Superior temporal gyrus (tissue), 1 donor: ENCODE measurements around the gene PLXNA4.
"Not testable (repeated sequence)": the region's sequence is repeated elsewhere in the genome, so short reads cannot be mapped to it uniquely, and the experiment has no call there.

ENCODE experiments used
- DNase-seq: peaks from one replicate; pipeline ENCODE4 v3.0.0-alpha.2; 2016; ENCODE audit errors: extremely low spot score

The PLXNA4 gene

DNA sequence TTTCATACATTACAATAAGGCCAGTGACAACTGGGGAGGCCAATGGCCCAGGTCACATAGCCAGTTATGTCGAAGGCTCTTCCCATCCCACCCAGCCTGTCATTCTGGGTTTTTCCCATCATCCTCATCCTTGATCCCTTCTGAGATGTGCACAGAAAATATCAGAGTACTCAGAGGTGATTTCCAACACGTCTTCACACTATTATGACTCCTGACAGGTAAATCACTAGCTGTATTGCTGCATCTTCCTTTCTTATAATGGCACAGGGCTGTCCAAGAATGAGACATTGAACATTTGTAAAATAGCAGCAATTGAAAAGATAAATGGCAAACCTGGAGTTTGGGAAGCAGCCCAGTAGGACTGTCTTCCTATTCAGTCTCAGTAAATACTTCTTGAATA is 159.9 kb downstream of the PLXNA4 start:
- no peak for DNase-seq

DNA sequence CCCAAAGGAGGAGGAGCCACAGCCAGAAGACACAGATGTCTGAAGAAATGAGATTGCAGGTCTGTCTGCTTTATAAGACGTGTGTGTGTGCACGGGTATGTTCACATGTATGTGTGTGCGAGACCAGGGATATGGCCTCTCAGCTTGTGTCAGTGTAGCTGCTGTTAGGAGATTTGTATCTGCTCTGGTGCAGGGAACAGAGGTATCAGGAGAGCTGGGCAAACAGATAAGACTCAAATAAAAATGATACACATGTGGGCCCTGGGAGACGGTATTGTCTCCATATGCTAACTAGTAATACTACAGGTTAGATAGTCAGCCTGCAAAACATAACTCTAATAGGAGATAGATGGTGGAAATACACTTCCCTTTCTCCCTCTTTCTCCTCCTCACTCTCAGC is 161.0 kb downstream of the PLXNA4 start:
- no peak for DNase-seq

DNA sequence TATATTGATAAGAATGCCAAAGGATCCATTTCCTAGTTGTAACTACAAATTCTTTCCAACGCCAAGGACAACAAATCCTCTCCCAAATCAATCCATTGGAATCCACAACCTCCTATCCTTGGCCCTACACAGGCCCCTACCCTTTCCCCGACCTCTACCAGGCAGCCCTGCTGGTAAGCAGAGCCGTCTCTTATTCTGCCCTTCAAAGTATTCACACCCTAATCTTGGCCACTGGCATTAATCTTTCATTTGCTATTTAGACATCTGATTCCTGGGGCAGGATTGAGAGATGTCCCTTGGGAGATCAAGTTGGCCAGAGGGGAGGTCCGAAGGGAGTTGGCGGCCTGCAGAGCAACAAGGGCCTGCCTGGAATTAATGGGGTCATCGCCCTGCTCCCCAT is 161.4 kb downstream of the PLXNA4 start:
- no peak for DNase-seq

DNA sequence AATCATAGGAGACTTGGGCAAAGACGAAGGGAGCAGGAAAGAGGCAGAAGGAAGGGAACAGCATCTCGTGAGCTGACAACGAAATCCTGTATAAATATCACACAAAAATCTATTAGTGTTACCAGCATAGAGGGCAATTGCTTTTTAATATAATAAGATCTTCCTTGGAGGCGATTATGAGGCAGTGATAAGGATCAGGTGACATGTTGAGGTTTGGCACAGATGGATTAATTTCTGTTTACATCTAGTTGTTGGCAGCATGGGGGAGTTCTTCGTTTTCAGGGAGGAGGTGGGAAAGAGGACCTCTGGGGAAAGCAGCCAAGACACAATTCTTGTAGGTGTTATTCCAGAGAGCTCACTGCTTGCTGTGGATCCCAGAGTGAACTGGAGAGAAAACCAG is 163.8 kb downstream of the PLXNA4 start:
- no peak for DNase-seq

DNA sequence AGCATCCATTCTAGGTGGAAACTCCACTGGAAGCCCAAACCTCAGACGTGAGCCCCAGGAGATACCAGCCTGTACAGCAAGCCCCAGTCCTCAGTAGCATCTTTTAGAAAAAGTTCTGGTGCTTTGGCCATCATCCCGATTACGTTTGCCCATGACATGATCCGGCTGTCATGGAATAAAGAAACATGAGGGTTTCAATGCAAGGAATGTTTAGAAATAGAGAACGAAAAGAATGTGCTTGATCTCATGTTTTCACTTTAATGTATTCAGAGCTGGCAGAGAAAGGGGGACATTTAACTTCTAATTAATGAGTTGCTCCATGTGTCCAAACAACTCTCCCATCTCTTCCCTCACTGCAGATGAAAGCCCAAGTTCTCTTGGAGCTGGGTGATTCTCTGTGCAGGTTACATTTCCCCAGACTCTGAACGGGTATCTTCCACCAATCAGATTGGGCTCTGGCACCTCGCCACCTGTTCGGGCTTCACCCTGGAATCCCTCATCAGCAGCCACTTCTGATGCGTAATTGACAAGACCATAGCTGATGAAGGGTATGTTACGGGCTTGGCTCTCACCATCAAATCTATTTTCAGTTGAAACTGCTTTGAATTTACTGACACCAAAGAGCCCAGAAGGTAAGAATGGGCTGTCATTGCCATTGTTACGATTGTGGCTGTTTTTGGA is 165.3 kb downstream of the PLXNA4 start:
- no peak for DNase-seq

DNA sequence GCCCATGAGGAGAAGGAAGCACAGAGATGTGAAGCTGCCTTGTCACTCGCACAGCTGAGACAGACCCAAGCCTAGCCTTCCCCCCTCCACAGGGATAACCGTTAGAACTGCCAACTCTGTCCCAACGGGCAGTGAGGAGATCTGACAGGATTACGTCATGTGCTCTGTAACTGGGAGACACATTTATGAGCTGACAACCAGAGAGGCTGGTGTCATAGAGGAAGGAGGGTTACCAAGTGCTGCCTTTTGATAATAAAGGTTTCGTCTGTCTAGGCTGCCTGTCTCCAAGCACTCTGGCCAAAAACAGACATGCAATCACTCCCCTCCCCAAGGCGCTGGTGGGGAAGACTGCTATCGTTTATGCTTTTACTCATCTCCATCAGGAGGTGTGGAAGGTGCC is 165.9 kb downstream of the PLXNA4 start:
- no peak for DNase-seq

DNA sequence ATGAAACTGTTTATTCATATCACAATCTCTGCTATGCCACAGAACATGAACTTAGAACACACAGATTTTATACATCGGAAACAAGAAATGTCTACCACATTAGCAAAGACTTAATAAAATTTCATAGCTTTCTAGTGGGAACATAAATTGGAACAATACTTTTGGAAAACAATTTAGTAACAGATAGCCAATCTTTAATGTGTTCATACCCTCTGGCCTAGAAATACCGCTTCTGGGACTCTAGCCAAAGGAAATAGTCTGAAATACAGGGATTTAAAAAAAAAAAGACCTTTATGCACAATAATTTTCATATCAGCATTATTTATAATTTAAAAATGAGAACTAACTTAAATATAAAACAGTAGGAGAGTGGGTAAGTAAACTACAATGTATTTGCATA is 168.5 kb downstream of the PLXNA4 start:
- no peak for DNase-seq

DNA sequence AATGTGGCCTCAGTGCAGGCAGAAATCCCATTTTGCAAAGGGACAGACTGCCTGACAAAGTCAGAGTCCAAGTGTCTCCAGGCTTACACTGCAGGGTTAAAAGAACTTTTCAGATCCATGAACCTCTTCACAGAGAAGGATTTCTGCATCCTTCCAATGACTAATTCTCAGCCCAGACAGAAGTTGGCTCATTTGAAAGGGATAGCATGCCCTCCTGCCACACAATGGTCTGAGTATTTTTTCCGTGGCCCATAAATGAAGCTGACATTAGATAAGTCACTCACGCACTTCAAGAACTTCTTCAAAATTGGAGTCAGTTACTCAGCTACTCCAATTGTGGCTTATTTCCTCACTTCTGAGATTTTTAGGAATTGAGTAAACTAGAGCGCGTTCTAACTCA is 170.2 kb downstream of the PLXNA4 start:
- no peak for DNase-seq

DNA sequence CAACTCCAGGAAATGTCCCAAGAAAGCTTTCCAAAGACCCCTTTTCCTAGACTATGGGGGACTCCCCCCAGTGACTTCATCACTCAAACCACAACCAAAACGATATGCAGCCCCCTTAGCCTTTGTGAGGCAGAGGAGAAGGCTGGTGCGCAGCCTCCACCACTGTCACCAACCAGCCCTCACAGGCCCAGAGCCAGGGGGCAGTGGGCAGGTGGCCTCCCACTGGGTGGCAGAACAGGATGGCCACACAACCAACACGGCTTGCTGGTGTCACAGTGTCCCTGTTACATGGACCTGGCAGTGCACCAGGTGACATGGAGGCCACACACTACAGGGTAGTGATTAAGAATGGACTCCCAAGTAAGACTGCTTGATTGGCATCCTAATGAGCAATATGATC is 172.0 kb downstream of the PLXNA4 start:
- DNase-seq: no peak

DNA sequence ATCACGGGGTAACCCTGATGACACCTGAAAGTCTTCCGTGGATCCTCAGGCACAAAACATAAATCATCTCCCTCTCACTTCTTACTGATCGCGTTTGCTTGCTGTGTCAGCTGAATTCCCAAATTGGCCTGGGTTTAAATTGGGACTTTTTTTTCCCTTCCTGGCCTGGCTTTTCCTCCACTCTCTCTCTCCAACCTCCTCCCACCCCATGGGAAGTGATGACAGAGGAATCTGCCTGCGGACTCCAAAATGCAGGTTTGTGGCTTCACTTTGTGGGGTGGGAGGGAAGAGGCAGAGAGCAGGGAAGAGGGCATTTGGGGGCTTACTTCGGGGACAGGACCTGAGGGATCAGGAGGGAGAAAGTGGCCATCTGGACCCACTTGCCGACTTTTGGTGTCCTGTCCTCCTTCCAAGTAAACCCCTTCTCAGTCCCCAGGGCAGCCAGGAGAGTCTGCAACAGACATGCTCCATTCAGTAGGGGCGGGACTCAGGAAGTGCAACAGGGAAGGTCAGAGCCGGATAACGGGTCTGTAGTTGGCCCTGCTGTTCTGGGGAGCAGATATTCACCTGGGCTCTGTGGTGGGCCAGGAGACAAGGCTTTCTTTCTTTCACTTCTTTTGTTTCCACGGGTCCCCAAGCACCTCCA is 172.7 kb downstream of the PLXNA4 start:
- DNase-seq: no peak

DNA sequence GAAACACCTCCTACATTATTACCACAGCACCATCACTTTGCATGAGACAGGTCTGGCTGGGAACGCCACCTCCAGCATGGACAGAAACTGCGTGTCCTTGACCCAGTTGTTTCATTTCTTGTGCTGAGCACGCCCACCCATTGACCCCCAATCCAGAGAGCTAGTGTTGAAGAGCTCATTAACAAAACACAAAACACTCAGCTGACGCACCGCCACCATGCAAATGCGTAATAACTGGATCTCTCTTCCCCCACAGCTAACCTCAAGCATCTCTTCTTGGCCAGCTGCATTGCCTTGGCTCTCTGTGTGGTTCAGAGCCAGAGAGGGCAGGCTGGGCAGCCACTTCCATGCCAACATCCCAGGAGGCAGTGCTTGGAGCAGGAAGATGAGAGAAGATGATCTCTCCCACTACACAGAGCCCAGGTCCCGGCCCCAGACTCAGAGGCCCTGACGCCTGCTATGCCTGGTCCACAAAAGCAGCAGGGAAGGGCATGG is 173.5 kb downstream of the PLXNA4 start:
- DNase-seq: no peak

DNA sequence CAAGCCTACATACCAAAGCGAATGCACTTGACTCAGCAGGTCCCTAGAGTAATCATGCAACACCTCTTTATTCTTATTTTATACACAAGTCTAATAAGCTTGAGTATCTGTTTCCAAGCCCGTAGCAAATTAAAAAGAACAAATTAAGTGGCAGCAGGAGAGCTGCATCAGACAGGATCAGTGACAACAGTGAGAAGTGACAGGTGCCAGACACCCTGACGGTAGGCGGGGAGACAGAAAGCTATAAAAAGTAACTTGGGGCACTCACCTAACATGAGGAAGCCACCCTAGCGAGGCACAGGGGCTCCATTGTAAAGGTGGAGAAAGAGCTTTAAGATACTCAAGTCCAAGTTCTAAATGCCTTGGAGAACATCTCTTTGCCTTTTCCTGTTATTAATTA is 174.2 kb downstream of the PLXNA4 start:
- no peak for DNase-seq

DNA sequence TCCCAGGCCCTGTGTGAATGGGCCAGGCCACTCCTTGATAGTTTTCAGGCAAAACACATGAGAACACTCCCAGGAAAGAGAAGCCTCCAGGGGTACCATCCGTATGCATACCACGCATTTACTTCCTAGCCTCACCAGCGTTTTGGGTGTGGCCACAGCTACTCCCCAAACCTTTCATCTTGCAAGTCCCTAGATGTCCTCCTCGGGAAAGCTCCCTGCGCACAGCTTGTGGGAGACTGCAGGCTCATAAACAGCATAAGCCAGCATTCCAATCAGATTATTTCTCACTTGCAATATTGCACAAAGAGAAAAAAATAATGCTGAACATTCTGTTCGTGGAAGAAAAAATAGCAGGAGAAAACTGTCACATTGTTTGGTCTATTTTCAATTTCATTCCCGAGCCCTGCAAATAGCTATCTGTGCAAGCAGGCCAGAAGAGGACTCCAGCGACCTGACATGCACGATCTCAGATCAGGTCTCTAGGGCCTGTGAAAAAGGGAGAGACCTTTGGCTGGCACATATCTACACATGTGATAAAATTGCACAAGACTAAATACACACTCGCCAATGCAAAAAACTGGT is 175.6 kb downstream of the PLXNA4 start:
- DNase-seq: peak; percentile 62

DNA sequence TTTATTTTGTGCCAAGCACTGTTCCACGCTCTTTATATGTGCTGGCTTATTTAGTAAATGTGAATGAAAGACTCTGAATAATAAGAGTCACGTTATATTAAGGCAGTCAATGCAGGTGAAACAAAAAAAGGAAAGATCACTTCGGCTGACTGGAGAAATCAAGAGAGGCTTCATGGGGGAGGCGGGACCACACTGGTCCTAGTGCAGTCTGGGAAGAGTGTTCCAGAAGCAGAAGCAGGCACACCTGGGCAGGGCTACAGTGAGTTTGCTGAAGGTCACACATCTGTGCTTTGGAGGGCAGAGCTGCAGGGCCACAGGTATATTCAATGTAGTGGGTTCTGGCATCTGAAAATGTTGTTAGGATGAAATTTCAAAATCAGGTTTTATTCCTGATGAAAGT is 176.9 kb downstream of the PLXNA4 start:
- no peak for DNase-seq

DNA sequence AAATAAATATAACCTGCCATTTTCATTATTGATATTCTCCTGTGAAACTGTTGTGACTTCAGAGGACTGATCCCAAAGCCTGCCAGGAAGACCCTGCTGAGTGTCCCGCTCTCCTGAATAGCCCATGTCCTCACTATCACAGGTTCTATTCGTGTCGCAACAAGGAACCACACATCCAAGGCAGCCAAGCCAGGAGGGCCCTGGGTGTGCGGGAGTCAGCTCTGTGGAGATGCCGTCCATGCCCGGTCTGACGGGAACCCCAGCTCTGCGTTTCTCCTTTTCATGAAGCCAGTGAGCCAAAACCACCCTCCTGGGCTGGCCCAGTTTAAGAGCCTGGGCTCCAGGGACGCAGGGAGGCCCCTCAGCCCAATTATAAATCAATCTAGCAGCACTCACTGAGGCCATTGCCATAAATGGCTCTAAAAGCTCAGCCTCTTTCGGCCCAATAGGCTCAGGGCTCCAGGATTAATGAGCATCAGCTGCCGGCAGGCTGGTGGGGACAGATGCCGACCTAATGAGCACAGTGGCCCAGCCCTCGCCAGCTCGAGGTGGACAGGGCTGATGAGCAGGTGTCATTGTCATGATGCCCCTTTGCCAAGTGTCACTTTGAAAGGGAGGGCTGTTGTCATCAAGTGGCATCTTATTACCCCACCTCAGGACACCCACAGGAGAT is 177.9 kb downstream of the PLXNA4 start:
- no peak for DNase-seq

DNA sequence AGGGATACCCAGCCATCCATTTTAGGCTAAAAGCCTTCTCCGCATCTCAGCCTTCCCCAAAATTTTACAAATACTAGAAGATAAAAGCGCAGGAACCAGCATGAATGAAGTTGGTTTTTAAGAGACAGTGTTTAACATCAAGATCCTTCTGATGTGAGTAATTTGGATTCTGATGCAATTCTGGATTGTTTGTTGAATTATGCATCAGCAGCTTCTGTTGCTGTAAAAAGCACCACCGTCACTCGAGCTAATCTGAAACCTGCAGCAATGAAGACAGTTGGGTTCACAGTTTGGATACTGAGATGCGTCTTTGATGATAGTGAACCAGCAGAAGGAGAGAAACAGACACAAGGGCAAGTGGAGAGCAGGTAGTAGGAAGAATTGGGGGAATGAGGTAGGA is 179.2 kb downstream of the PLXNA4 start:
- no peak for DNase-seq

DNA sequence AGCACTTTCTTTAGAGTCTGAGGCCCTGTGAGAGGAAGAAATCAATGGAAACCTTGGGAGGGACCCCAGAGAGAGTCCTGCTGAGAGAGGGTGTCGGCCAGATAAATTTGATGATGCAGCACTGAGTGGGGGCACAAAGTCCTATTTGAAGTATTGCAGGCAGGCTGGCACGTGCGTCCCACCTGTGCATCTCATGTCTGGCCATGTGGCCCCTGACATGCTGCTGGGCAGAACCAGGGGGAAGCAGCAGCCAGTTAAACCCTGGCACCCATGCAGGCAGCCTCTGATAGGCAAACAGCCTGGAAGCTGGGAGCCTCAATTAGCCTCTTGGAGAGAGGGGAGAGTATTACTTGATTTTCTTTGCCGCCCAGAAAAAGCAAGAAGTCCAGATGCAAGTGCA is 180.9 kb downstream of the PLXNA4 start:
- no peak for DNase-seq

DNA sequence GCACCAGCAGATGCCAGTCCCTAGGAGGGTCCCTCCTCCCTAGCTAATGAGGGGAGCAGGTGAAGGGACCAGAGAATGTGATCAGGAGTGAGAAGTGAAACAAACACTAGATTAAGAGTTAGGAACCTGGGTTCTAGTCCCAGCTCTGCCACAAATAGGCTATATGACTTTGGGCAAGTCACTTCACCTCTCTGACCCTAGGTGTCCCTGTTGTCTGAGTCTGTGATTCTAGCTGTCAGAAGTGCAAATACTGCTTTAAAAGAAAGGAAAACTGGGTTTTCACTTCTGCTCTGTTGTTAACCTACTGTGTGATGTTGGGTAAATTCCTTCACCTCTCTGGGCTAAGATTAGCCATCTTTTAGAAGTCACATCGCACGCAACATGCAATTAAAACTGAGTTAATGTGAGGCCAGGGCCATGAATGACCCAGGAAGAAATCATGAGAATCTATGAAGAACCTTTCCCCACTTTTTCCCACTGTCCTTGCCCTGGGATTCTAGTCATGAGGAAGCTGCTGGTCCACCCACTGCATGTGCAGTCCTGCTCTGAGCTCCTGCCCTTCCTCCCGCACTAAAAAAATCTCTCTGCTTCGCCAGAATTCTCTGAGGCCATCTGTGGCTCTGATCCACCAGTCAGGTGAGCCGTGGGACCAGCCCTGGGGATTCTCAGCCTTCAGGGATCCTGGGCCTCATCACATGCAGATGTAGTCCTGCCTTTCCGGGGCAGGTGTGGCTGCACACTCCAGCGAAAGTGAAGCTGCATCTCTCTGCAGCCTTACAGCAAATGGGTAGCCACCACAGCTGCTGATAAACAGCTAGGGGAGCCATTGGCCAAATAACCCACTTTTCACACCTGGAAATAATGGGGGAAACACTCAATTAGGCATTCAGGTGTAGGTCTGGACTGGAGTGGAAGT is 181.7 kb downstream of the PLXNA4 start:
- DNase-seq: no peak

DNA sequence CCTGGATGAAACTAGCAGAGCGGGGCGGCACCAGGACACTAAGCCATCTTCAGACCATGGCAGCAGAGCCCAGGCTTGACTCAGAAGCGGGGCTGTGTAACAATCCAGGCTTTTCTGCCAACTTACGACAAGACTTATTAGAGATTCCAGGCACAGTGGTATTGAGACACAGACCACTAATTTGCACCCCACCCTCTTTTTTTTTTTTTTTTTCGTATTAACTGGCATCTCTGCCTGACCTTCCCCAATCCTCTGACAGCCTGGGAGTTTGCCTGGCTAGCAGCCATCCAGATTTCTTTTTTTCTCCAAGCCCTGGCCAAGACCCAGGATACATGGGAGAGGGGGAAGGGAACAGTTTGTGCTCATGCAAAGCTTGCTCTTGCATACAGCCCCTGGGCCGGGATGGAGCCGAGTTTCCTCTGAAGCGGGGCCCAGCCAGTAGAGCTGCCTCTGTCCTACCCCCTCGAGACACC is 182.4 kb downstream of the PLXNA4 start:
- no peak for DNase-seq

DNA sequence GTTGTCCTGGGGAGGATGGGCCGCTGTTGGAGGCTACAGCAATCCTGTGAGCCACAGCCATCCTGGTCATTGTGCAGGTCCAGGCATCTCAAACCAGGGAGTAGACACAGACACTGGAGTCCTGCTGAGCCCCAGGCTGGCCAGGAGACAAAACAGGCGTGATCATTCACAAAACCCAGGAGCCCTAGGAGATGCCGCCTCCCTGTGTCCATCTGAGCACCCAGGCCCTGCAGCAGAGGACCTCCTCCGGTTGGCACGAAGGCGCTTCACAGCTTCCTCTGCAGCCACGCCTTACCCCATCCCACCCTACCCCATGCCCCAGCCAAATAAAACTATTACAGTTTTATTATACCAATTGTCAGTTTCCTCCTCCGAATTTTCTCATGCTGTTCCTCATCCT is 183.6 kb downstream of the PLXNA4 start:
- no peak for DNase-seq

DNA sequence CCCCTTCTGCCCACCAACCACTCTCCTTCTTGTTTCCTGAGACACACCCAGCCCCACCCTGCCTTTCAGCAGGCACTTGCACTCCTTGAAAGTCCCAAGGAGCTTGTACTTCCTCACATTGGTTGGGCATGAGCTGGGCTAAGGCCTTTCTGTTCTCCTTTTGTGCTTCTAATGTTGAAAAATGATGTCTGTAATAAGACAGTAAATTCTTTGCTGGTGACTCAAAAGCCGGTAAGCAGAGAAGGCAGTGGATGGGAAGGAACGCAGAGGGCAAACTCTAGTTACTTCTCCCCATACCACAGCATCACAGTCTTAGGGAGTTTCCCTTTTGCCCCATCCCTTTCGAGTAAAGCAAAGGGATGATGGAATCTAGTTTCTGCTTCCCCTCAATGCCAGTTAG is 185.6 kb downstream of the PLXNA4 start:
- no peak for DNase-seq

DNA sequence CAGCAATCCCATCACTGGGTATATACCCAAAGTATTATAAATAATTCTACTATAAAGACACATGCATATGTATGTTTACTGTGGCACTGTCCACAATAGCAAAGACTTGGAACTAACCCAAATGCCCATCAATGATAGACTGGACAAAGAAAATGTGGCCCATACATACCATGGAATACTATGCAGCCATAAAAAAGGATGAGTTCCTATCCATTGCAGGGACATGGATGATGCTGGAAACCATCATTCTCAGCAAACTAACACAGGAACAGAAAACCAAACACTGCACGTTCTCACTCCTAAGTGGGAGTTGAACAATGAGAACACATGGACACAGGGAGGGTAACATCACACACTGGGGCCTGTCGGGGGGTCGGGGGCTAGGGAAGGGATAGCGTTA is 186.2 kb downstream of the PLXNA4 start:
- not testable (repeated sequence) for DNase-seq
